Measurements from ENCODE around the gene GNB1L.

DNA sequence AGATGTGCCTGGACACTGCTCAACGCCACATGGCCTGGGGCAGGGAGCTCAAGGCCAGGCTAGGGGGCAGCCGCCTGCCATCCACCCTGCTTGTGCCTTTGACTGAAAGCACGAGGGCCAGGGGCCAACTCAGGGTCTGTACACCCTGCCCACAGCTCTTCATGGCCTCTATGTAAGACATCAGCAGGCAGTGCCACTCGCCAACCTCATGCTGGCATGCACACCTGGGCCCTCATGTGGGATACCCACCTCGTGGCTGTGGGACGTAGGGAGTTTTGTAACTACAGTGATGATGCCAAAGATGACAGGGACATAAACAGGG lies 68.4 kb downstream of the GNB1L start:
- TF ChIP-seq CTCF (IDR thresholded peaks at IDR 0.05) (no peak), EZH2 (IDR thresholded peaks at IDR 0.05) (no peak), EZH2phosphoT487 (IDR thresholded peaks at IDR 0.05) (no peak)

All from neural progenitor cell (in vitro differentiated cells).